Measurements from ENCODE around the gene SLC9A1. TPM values are rescaled to one million over a fixed set of nuclear protein-coding genes. Genes with fewer than 3 reads are reported as not detected.

The SLC9A1 gene
- total RNA-seq, 2 experiments from 2014 or later = 14.8 to 15.3 TPM

DNA sequence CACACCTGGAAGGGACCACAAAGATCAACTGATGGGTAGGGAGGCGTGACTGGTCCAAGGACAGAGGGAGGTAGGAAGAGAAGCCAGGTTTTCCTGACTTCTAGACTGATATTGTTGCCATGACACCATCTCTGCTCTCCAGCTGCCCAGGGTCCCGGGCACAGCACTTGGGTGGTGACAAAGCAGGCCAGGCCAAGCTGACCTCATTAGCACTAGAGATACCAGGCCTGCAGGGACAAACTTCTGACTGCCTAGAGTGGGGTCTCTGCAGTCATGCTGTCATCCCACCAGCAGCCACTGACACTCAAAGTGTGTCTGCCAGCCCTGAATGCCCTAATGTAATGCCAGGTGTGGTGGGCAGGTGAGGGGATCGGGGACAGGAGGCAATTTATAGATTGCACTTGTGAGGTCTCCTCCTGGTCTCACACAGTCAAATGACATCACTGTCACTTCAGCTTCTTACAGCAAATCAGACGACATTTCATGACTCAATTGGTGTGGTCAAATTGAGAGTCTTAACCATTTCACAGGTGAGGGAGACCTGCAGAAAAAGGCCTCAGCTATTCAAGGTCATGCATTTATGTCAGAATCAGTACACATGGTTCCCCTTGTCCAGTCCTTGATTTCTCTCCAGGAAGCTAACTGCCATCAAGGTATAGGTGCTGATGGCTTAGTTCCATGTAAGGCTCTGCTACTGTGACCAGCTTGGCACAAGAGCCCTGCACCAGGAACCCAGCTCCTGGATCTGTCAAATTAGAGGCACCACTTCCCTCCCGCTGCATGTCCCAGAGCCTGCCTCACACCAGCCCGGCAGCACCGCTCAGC, 2.7 kb downstream of the SLC9A1 start:
- Mint-ChIP-seq H3K4me3 (peak overlapping the region; percentile 79), H3K27me3 (no peaks in the 10 kb centered on the region), H3K4me1 (ENCODE audit: low read depth) (peaks cover 68% of the 10 kb centered on the region), H3K9me3 (no peaks in the 10 kb centered on the region), H3K36me3 (ENCODE audit: low read depth) (peaks cover 3% of the 10 kb centered on the region), H3K27ac (peak overlapping the region; percentile 58)
- TF ChIP-seq, protein P1, sequence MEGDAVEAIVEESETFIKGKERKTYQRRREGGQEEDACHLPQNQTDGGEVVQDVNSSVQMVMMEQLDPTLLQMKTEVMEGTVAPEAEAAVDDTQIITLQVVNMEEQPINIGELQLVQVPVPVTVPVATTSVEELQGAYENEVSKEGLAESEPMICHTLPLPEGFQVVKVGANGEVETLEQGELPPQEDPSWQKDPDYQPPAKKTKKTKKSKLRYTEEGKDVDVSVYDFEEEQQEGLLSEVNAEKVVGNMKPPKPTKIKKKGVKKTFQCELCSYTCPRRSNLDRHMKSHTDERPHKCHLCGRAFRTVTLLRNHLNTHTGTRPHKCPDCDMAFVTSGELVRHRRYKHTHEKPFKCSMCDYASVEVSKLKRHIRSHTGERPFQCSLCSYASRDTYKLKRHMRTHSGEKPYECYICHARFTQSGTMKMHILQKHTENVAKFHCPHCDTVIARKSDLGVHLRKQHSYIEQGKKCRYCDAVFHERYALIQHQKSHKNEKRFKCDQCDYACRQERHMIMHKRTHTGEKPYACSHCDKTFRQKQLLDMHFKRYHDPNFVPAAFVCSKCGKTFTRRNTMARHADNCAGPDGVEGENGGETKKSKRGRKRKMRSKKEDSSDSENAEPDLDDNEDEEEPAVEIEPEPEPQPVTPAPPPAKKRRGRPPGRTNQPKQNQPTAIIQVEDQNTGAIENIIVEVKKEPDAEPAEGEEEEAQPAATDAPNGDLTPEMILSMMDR (IDR thresholded peaks at IDR 0.05) = no peak
- no peak for ATAC-seq
- CTCF ChIA-PET = interaction anchor here (0.6 to 6.8 kb wide), 10 partner anchors 12 to 962 kb away, joined by 3 to 85 read pairs (median 4); no protein-coding TSS in a partner anchor
- no peak for DNase-seq
- intact Hi-C loops (cut with micrococcal nuclease) = loop anchor here (5.0 kb wide), 1 partner anchor 45 kb away; no protein-coding TSS in a partner anchor
- POLR2A ChIA-PET = interaction anchor here (1.0 to 12.8 kb wide), 3 partner anchors 13 to 37 kb away, joined by 3 to 172 read pairs (median 3); no protein-coding TSS in a partner anchor

DNA sequence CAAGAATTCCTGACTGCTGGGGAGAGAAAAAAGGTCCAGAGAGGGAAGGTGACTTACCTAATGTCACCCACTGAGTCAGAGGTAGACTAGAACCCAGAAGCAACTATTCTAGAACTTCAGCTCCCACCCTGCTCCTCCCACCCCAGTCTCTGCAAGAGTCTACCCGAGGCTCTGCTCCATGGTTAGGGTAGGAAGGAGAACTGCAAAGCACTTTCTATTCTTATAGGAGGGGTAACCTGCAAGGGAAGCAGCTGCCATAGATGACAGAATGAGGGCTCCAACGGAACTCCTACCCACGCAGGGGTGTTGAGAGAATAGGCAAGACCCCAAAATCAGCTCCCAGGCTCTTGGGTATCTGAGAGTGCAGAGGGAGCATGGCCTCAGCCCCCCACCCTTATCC, 4.3 kb downstream of the SLC9A1 start:
- Mint-ChIP-seq H3K27ac (no peak overlapping the region), H3K4me3 (no peak overlapping the region), H3K36me3 (ENCODE audit: low read depth) (peaks cover 7% of the 10 kb centered on the region), H3K9me3 (no peaks in the 10 kb centered on the region), H3K4me1 (ENCODE audit: low read depth) (peaks cover 66% of the 10 kb centered on the region), H3K27me3 (no peaks in the 10 kb centered on the region)
- TF ChIP-seq, protein P1 (IDR thresholded peaks at IDR 0.05) = no peak
- ChIA-PET CTCF (interaction anchor here (1.9 to 6.8 kb wide), 3 partner anchors 11 to 48 kb away, joined by 6 to 85 read pairs (median 7); no protein-coding TSS in a partner anchor), POLR2A (interaction anchor here (0.7 to 12.8 kb wide), 2 partner anchors 11 to 39 kb away, joined by 3 to 172 read pairs; no protein-coding TSS in a partner anchor)
- intact Hi-C loops (cut with micrococcal nuclease) = loop anchor here (5.0 kb wide), 1 partner anchor 43 kb away; no protein-coding TSS in a partner anchor
- no peak for ATAC-seq
- DNase-seq = no peak

DNA sequence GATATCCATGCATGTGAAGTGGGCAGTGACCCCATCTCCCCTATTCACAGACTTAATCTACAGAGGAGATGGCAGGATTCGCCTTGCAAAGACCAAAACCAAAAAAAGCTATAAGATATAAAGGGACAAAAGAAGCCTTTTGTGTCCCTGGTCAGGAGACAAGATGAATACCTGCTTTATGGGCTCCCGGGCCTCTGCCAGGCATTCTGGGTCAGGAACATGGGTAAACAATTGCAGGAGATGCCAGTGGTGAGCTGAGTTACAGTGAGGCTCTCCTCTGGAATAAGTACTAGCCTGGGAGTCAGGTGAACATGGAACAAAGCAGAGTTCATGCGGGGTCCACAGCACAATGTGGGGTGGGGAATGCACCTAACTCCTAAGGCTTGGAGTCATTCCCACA, 4.7 kb downstream of the SLC9A1 start:
- H3K4me1 Mint-ChIP-seq (ENCODE audit: low read depth) = peaks cover 62% of the 10 kb centered on the region
- DNase-seq (no peak), ATAC-seq (no peak)
- intact Hi-C loops (cut with micrococcal nuclease) = loop anchor here (5.0 kb wide), 1 partner anchor 43 kb away; no protein-coding TSS in a partner anchor
- peaks cover 10% of the 10 kb centered on the region for H3K36me3 Mint-ChIP-seq (ENCODE audit: low read depth)
- H3K9me3 Mint-ChIP-seq = no peaks in the 10 kb centered on the region
- ChIA-PET CTCF (interaction anchor here (1.9 to 6.8 kb wide), 2 partner anchors 10 to 48 kb away, joined by 6 to 85 read pairs; no protein-coding TSS in a partner anchor), POLR2A (interaction anchor here (12.8 kb wide), 1 partner anchor 11 kb away, joined by 172 read pairs; no protein-coding TSS in a partner anchor)
- no peak overlapping the region for H3K27ac Mint-ChIP-seq
- TF ChIP-seq, protein P1 (IDR thresholded peaks at IDR 0.05) = no peak
- no peak overlapping the region for H3K4me3 Mint-ChIP-seq
- H3K27me3 Mint-ChIP-seq = no peaks in the 10 kb centered on the region

DNA sequence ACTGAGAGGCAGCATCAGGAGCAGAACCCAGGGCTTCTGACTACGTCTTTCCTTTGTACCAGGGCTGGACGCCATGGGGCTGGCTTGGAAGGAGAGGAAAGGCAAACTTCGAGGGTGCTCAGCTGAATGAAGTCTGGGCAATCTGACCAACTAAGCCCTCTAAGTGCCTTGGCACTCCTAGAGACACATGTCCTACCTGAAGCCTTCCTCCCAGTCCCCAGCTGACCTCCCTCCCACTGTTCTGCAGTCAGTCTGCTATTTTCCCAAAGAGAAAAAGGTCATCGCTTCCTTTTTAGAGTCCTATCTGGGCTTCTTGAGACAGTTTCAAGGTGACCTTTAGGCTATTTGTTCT, 5.2 kb downstream of the SLC9A1 start:
- intact Hi-C loops (cut with micrococcal nuclease) = loop anchor here (5.0 kb wide), 1 partner anchor 42 kb away; no protein-coding TSS in a partner anchor
- DNase-seq (no peak), ATAC-seq (no peak)
- Mint-ChIP-seq H3K27me3 (no peaks in the 10 kb centered on the region), H3K4me1 (ENCODE audit: low read depth) (peaks cover 62% of the 10 kb centered on the region), H3K36me3 (ENCODE audit: low read depth) (peaks cover 11% of the 10 kb centered on the region), H3K27ac (no peak overlapping the region), H3K4me3 (no peak overlapping the region), H3K9me3 (no peaks in the 10 kb centered on the region)
- TF ChIP-seq, protein P1 (IDR thresholded peaks at IDR 0.05) = no peak
- ChIA-PET CTCF (interaction anchor here (1.0 to 6.8 kb wide), 3 partner anchors 10 to 103 kb away, joined by 3 to 85 read pairs (median 6); no protein-coding TSS in a partner anchor), POLR2A (interaction anchor here (12.8 kb wide), 1 partner anchor 11 kb away, joined by 172 read pairs; no protein-coding TSS in a partner anchor)
